Testis (tissue), 2 donors: Measurements from ENCODE around the gene ISCU.

Experiments used
- POLR2A ChIP-seq: fragments of 450-650 bp; IDR thresholded peaks from one replicate; pipeline ENCODE4 v1.6.1; 2017; ENCODE audit warnings: antibody characterized with exemption, mild to moderate bottlenecking, moderate library complexity
- TF ChIP-seq, protein P1 (sequence below), 3 experiments: fragments of 450-650 bp in 2 of 3; fragments of 200-600 bp in 1 of 3; sonication (generic) in 1 of 3; IDR thresholded peaks; one replicate each; pipeline ENCODE4 v1.5.1; 2016 to 2019; ENCODE audit warnings: antibody characterized with exemption in 3 of 3, mild to moderate bottlenecking in 2 of 3, moderate library complexity in 1 of 3

DNA sequence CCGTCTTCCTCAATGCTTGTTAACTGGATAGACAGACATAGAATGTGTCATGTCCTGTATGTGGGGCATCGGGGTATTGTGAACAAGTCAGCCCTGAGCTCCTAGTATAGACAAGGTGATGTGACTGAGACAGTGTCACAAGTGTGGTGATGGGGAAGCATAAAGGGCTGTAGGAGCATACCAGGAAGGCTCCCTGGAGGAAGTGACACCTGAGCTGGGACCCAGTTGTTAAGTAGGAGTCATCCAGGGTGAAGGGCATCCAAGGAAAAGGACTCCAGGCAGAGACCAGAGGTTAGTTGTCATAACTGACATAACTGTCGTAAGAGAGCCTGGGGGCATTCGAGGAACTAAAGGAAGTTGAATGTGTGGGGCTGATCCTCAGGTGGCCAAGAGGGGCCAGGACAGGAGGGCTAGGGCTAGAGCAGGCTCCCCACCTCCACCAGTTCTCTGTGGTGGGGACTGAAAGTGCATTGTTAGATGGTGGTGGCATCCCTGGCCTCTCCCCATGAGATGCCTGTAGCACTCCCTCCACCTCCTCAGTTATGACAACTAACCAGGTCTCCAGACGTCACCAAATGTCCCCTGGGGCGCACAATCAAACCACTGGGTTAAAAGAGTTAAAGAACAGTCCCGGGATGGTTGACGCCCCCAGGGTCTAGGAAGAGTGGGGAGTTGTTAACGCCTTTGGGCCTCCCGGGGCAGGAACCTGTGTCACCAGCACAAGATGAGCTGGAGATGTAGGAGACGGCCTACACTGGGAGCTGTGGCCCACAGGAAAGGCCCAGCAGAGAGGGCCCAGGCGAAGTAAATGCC, 44.9 kb upstream of the ISCU start:
- TF ChIP-seq, protein P1, sequence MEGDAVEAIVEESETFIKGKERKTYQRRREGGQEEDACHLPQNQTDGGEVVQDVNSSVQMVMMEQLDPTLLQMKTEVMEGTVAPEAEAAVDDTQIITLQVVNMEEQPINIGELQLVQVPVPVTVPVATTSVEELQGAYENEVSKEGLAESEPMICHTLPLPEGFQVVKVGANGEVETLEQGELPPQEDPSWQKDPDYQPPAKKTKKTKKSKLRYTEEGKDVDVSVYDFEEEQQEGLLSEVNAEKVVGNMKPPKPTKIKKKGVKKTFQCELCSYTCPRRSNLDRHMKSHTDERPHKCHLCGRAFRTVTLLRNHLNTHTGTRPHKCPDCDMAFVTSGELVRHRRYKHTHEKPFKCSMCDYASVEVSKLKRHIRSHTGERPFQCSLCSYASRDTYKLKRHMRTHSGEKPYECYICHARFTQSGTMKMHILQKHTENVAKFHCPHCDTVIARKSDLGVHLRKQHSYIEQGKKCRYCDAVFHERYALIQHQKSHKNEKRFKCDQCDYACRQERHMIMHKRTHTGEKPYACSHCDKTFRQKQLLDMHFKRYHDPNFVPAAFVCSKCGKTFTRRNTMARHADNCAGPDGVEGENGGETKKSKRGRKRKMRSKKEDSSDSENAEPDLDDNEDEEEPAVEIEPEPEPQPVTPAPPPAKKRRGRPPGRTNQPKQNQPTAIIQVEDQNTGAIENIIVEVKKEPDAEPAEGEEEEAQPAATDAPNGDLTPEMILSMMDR (IDR thresholded peaks at IDR 0.05) = no peak
- no peak for TF ChIP-seq POLR2A
